ENCODE results near the gene SPOCK3. TPM values are rescaled to one million over a fixed set of nuclear protein-coding genes. Genes with fewer than 3 reads are reported as not detected.
"Not testable (repeated sequence)": the region's sequence is repeated elsewhere in the genome, so short reads cannot be mapped to it uniquely, and the experiment has no call there.

The SPOCK3 gene
- polyA plus RNA-seq, 4 donors: 7.3 to 15.4 (median 13.3) TPM

DNA sequence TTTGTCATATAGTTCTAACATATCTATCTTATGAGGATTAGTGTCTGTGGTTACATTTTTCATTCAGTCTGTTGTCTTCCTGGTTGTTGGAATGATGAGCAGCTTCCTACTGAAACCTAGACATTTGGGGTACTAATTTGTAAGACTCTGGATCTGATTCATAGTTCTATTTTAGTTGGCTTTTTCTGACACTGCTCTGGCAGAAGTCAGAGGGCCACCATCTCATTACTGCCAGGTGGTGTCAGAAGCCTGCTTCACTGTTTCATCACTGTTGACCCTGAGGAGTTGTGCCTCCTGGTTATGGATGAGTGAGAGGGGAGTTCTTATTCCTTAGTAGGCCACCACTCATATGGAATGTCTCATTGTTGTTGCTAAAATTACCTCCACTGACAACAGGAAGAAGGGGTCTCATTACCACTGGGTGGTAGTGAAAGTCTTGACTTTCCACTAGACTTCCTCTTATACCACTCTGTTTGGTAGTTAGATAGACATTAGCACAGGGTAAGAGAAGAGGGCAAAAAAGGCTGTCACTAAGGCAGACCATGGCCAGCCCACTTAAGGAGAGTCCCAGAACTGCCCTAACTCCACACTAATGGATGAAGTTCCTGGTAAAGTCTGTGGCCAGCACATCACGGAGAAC, 395.2 kb downstream of the SPOCK3 start:
- no peak for DNase-seq (ENCODE audit: low read depth in 4 of 4, low spot score in 2 of 4)

DNA sequence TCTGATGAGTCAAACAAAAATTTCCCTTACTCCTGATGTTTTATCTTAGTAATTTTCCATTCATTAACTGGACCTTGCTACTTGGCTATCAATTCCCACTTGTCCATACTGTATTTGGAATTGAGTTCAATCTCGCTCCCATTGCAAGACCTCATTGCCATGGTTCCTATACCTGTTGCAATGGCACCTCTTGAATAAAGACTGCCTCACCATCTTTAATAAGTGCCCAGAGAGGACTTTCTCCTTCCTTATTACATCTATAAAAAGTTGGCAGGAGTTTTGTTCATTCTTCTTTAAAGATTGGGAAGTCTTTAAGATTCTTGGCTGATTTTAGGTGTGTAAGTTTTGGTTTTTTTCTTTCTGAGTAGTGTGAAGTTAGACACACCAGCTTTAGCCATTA, 397.4 kb downstream of the SPOCK3 start:
- DNase-seq (ENCODE audit: low read depth in 4 of 4, low spot score in 2 of 4): no peak

DNA sequence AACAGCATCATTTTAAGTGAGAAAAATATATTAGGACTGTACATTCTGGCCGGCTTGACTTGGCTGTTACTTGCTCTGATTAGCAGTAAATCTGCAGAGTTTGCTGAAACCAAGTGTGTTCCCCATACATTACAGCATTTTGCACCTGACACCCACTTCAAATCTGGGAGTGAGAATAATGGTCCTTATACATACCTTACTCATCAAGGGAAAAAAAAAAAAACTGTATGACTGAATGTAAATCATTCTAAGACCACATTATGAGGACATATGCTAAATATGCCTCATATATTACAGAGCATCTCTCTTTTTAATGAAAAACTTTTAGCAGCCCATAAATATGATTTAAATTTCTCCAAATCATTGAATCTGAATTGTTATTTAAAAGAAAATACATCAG, 406.7 kb downstream of the SPOCK3 start:
- DNase-seq (ENCODE audit: low read depth in 4 of 4, low spot score in 2 of 4): no peak

DNA sequence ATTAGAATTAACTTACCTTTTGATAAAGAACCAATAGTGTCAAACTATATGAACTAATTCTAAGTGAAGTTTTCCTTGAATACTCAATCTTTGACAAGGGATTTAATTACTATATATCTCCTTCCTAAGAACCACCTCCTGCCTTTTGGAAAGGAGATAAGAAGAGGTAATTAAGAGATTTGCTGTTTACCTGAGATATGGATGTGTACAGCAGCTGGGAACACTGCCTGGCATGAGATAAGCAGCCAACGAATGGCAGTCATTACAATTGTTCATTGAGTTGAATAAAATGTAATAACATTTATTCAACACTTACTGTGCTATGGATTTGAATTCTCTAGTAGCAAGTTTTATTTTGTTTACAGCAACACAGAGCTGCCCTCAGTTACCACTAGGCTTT, 407.1 kb downstream of the SPOCK3 start:
- DNase-seq (ENCODE audit: low read depth in 4 of 4, low spot score in 2 of 4): no peak

DNA sequence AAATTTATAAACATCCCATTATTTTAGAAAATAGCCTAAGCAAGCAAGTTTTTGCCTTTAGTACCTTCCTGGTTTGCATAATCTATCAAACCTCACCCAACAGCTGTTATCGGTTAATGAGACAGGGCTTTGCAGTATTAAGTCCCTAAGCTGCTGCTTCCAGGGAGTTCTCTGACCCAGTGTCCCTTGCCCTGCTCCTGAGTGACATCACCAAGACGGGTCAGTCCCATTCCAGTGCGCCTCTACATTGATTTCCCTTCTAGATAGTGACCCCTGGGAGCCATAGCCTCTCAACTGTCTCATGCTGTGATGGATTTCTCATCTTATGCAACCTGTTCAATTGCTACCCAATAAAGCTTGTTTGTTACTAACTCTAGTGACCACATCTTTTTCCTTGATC, 410.4 kb downstream of the SPOCK3 start:
- no peak for DNase-seq (ENCODE audit: low read depth in 4 of 4, low spot score in 2 of 4)

DNA sequence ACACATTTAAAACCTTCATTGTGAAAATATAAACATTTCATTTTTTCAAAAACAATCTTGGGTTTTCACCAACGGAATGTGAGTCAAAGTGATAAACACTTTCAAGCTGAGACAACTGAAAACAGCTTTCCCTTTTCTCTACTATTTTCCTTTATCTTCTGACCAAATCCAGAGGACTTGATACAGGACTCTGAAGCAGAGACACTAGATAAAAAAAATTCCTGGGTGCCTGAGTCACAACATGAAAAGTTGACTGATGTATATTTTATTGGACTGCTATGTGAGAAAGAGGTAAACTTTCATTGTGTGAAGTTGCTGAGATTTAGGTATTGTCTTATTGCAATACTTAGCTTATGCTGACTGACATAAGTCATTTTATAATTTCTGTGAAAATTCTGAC, 411.2 kb downstream of the SPOCK3 start:
- no peak for DNase-seq (ENCODE audit: low read depth in 4 of 4, low spot score in 2 of 4)

DNA sequence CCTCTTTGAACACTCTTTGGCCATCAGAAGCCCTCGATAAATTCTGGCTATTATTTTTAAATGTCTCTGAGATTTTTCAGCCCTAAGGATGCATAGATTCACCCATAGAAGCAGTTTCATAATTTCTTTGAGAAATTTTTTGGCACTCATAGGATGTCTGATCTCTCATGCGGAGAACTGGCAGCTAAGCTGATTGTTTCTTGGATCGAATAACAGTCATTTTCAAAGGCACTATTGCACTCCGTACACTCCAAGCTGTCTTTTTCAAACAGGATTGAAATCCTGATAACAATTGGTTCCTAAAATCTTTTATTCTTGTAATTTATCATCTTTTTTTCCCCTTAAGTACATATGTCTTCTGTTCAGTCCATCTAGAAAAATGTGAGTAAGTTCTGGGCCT, 411.9 kb downstream of the SPOCK3 start:
- DNase-seq (ENCODE audit: low read depth in 4 of 4, low spot score in 2 of 4): no peak

DNA sequence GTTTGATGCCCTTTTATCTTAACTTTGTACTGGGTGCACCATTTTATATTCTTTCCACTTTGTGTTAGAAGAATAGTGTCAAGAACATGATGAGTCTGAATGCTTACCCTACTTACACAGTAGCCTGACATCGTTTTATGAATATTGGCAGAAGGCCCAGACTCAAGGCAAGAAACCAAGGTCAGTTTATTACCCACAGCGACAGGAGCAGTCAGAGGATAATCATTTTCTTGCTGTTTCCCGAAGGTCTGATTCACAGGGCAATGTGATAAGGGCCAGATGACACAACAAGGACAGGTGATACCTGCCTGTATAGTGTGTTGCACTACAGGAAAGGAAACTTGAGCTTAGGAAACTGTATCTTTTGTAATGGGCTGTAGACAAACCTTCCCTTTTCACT, 417.4 kb downstream of the SPOCK3 start:
- DNase-seq (ENCODE audit: low read depth in 4 of 4, low spot score in 2 of 4): no peak

DNA sequence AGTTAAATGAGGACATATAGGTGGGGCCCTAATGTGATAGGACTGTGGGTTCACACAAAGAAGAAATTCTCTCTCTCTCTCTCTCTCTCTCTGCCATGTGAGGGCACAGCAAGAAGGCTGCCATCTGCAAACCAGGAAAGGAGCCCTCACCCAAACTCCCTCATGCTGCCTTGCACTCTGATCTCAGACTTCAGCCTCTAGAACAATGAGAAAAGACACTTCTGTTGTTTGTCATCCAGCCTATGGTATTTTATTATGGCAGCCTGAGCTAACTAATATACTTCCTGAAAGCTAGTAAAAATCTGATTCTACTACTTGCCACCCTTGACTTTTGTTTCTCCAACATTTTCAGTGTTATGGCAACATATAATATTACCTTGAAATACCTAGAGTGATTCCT, 425.9 kb downstream of the SPOCK3 start:
- no peak for DNase-seq (ENCODE audit: low read depth in 4 of 4, low spot score in 2 of 4)

DNA sequence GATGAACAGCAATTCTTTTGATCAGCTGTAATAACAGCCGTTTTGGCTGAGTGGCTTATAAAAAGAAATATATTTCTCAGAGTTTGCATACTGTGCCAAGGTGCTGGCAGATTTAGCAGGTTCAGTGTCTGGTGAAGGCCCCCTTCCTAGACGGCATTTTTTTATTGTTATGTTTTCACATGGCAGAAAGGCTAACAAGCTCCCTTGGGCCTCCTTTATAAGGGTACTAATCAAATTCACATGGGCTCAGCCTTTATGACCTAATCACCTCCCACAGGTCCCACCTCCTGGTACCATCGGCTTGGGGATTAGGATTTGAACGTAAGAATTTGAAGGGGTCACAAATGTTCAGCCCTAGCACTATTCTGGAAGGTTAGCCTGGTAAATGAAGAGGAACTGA, 431.9 kb downstream of the SPOCK3 start:
- DNase-seq (ENCODE audit: low read depth in 4 of 4, low spot score in 2 of 4): no peak

DNA sequence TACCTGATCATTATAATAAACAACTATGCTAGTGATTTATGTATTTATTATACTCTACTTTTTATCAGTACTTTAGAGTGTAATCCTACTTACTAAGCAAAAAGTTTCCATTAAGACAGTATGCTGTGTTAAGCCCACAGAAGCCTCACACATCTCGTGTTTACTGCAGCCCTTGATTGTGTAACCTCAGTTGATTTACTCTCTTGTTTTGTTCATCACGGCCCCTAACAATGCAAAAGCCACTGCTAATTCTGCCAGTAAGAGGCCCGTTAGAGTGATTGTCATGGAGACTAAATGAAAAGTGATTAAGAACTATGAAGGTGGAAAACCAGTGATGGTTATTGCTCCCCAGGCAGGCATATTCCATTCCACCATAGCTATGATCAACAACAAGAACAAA, 436.2 kb downstream of the SPOCK3 start:
- no peak for DNase-seq (ENCODE audit: low read depth in 4 of 4, low spot score in 2 of 4)

DNA sequence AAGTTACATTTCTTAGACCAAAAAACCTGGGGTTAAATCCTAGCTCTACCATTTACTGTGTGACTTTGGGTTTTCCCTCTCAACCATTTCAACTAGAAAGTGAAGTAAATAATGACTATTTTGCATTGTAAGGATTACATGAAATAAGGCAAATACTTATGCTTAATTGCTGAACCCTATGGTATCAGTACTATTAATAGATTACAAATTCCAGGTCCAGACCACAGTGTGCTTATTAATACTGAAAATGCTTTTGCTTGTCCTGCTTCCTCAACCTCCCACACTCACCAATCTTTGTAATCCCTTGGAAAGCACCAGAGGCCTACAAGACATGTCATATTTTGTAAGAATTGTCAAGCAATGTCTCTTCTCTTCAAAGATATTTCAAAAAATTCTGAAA, 456.5 kb downstream of the SPOCK3 start:
- no peak for DNase-seq (ENCODE audit: low read depth in 4 of 4, low spot score in 2 of 4)

DNA sequence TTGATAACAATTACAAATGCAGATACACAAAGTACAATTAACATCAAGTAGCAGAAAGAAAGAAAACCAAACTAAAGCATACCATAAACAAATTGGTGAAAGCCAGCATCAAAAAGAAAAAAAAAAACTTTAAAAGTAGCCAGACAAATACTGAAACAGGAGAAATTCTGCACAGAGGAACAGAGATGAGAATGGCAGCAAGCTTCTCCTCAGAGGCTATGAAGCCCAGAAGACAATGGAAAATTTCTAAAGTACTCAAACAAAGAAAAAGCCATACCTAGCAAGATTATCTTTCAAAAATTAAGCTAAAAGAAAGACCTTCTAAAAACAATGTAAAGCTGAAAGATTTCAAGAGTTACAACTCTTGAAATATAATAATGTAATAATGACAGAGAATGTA, 471.3 kb downstream of the SPOCK3 start:
- no peak for DNase-seq (ENCODE audit: low read depth in 4 of 4, low spot score in 2 of 4)

DNA sequence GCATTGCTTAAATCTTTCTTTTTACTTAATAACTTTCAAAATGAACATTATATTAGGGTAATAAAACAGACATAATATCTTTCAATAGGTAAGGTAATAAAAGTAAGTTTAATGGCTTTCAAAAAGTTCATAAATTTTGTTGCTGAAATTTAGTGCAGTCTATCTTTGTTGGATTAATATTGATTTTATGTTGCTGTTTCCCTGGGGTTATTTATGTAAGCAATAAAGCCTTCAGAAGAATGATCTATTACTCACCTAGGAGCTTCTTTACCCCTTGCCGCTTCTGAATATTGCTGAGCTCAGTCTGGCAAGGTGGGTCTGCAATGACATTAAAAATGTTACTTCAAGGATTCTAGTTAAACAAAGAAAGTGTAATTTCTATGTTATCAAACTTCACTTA, 492.6 kb downstream of the SPOCK3 start:
- no peak for DNase-seq (ENCODE audit: low read depth in 4 of 4, low spot score in 2 of 4)

DNA sequence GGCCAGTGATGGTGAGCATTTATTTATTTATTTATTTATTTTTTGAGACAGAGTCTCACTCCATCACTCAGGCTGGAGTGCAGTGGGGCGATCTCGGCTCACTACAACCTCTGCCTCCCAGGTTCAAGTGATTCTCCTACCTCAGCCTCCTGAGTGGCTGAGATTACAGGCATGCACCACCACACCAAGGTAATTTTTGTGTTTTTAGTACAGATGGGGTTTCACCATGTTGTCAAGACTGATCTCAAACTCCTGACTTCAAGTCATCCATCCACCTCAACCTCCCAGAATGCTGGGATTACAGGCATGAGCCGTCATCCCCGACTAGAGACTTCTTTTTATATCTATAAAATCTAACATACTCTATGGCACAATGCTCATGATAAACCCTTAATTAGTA, 495.1 kb downstream of the SPOCK3 start:
- DNase-seq (ENCODE audit: low read depth in 4 of 4, low spot score in 2 of 4): not testable (repeated sequence)

DNA sequence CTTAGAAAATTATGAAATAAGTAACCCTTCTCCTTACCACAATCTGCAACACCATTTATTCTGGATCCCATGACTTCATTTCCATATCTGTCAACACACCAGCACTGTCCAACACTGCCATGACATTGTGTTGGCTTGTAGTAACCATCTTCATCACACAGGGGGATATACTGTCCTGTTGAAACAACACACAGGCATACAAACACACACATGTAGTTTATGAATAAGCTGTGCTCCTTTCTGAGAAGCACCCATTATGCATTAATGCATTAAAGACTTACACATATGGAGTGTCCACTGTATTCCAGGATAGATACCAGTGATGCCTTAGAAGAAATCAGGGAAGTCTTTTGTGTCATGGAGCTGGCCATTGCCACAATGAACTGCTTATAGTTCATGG, 496.9 kb downstream of the SPOCK3 start:
- DNase-seq (ENCODE audit: low read depth in 4 of 4, low spot score in 2 of 4): no peak

DNA sequence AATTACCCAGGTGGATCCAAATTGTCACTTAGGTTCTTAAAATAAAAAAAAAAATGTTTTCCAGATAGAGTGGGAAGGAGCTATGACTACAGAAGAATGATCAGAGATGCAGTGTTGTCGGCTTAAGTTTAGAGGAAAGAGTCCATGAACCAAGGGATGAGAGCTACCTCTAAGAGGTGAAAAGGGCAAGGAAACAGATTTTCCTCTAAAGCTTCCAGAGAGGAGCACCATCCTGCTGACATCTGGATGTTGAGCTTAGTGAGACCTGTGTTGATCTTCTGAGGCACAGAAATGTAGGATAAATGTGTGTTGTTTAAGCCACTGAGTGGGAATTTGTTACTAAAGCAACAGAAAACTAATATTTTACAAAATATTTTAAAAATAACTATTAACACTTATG, 498.7 kb downstream of the SPOCK3 start:
- no peak for DNase-seq (ENCODE audit: low read depth in 4 of 4, low spot score in 2 of 4)

DNA sequence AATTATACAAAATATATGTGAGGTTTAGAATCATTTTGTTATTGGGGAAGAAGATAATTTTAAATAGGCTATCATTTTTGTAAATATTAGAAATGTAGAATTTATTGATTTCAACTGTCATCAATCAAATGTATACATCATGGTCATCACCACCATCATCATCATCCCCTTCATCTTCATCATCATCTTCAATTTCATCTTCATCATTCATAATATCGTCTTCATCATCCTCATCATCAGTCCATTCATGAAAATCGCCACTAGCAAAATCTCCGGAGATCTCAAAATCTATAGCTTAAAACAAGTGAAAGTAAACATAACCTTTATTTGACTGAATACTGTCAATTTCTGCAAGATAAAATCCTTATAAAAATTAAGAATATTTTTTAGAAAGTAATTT, 499.5 kb downstream of the SPOCK3 start:
- no peak for DNase-seq (ENCODE audit: low read depth in 4 of 4, low spot score in 2 of 4)

DNA sequence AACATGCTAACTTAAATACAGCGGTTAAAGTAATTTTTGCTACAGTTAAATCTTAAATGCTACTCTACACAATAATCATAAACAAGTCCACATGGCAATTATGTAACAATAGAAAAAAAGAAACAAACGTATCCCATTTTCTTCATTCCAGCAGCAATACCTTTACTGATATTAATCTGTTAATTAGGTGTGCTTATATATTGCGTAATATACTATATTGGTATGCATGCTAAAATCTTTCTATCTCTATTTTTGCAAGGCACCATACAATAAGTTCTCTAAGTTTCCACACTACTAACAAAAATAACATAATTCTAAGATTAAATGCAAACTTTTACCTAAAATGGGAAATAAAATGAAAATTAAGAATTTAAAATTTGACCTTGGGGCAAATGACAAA, 500.6 kb downstream of the SPOCK3 start:
- DNase-seq (ENCODE audit: low read depth in 4 of 4, low spot score in 2 of 4): no peak

DNA sequence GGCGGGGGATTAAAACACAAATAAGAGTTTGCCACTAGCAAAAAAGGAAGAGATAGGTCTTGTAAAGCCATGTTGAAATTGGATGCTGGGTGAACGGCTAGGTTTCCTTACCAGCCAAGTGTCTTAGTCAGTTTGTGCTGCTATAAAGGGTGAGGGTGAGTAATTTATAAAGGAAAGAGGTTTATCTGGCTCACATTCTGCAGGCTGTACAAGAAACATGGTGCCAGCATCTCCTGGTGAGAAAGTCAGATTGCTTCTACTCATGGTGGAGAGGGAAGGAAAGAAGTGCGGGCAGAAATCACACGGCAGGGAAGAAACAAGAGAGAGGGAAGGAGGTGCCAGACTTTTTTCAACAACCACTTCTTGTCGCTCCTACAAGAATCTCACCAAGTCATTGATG, 507.5 kb downstream of the SPOCK3 start:
- no peak for DNase-seq (ENCODE audit: low read depth in 4 of 4, low spot score in 2 of 4)

DNA sequence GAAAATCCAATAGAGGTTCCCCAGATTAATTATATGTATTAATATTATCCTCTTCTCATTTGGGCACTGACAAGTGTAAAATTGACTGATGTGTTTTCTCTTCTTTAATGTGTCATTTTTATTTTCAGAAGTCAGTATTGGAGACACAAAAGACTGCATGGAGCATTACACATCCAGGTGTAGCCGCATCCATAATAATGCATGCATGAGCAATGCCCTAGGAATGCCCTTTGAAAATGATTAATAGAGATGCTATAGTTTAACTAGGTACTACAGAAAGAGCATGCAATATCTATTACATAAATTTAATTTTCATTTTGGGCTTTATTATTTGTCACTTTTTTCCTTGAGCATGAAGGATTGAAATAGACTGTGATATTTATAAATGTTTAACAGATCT, 509.9 kb downstream of the SPOCK3 start:
- no peak for DNase-seq (ENCODE audit: low read depth in 4 of 4, low spot score in 2 of 4)

DNA sequence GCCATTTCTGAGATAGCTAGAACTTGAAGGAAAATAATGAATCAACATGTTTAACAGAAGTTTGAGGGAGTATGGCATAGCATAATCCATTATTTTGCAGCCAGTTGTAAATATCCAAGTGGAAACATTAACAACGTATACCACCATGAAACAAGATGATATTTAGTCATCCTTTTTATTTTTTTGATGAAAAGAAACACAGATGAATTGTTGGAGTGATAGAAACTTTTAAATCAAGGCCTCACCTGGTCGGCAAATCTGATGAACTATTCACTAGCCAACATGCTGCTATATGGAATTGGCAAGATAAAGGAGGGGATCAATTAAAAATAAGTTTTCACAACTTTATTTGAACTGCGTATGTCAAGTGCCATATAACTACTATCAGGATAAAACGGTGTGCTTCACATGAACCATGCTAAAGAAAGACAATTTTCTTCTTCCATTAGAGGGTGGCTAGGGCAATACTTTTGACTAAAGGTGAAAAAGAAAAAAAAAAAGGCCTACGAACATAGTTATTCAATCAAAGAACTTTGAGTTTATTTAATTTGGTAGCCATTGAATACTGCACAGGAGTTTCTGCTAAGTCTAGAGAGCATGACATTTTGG, 510.7 kb downstream of the SPOCK3 start:
- no peak for DNase-seq (ENCODE audit: low read depth in 4 of 4, low spot score in 2 of 4)
